ENCODE measurements around the gene SERPINI2.

The SERPINI2 gene, protein sequence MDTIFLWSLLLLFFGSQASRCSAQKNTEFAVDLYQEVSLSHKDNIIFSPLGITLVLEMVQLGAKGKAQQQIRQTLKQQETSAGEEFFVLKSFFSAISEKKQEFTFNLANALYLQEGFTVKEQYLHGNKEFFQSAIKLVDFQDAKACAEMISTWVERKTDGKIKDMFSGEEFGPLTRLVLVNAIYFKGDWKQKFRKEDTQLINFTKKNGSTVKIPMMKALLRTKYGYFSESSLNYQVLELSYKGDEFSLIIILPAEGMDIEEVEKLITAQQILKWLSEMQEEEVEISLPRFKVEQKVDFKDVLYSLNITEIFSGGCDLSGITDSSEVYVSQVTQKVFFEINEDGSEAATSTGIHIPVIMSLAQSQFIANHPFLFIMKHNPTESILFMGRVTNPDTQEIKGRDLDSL

GRCh38 chr3:167473863-167474262 lies at the start of gene SERPINI2:
TSS of gene SERPINI2 (minus strand) at chr3:167474042. CDS start at chr3:167471834, 2,208 bp downstream.
- intact Hi-C loops (cut with DNase I; ENCODE audit: low total_unique reads): no loop called here
- no peaks in the 10 kb centered on the region for H3K9me3 ChIP-seq
- no peaks in the 10 kb centered on the region for H3K27me3 ChIP-seq
- H3K27ac ChIP-seq: no peak within 1 kb of the TSS
- no peaks in the 10 kb centered on the region for H3K4me1 ChIP-seq
- TF ChIP-seq CTCF (IDR thresholded peaks at IDR 0.05): no peak
- H3K36me3 ChIP-seq: no peaks in the 10 kb centered on the region
- no peak for DNase-seq
- no peak within 1 kb of the TSS for H3K4me3 ChIP-seq

DNA sequence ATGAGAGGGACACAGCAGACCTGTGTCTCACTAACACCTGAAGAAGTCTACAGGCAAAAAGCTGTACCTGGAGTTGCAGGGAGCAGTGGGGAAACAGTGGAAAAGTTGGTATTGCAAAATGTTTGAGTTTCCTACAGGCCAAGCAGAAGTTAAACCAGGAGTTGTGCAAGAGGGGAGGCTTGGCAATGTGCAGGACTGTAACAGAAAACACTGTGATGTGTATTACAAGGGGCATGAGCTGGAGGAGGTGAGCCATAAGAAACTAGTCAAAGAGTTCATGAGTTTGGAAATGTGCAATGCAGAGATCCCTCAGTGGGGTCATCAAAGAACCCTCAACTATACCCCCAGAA lies 47.1 kb upstream of the SERPINI2 start:
- no peak for DNase-seq
- Histone ChIP-seq H3K27ac (no peak overlapping the region), H3K36me3 (no peaks in the 10 kb centered on the region), H3K27me3 (no peaks in the 10 kb centered on the region), H3K4me1 (no peaks in the 10 kb centered on the region), H3K9me3 (no peaks in the 10 kb centered on the region), H3K4me3 (no peak overlapping the region)
- no peak for TF ChIP-seq CTCF (IDR thresholded peaks at IDR 0.05)
- intact Hi-C loops (cut with DNase I; ENCODE audit: low total_unique reads): no loop called here

GRCh38 chr3:167520266-167521005 lies 46.6 kb upstream of the SERPINI2 start:
- Histone ChIP-seq H3K27ac (no peak overlapping the region), H3K36me3 (no peaks in the 10 kb centered on the region), H3K4me3 (no peak overlapping the region), H3K9me3 (no peaks in the 10 kb centered on the region), H3K27me3 (no peaks in the 10 kb centered on the region), H3K4me1 (no peaks in the 10 kb centered on the region)
- no peak for TF ChIP-seq CTCF (IDR thresholded peaks at IDR 0.05)
- DNase-seq: no peak
- intact Hi-C loops (cut with DNase I; ENCODE audit: low total_unique reads): no loop called here

DNA sequence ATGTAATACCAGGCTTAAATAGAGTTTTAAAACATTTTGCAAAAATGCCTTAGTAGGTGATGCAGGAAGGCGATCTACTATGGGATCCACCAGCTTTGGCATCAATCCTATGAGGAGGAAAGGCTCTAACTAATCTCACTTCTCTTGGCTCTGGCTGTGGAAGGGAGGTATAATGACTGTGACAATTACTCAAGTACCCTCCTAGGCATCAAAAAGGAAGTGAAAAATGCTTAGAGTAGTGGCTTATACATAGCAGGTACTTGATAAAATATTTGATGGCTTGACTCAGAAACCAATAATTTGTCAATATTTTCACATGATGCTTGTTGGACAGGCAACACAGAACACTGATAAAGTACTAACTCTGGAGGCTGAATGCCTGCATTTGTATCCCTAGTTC lies 34.1 kb upstream of the SERPINI2 start:
- H3K4me3 ChIP-seq: no peak overlapping the region
- H3K9me3 ChIP-seq: no peaks in the 10 kb centered on the region
- no peaks in the 10 kb centered on the region for H3K36me3 ChIP-seq
- intact Hi-C loops (cut with DNase I; ENCODE audit: low total_unique reads): no loop called here
- no peaks in the 10 kb centered on the region for H3K27me3 ChIP-seq
- no peak for TF ChIP-seq CTCF (IDR thresholded peaks at IDR 0.05)
- no peak for DNase-seq
- no peak overlapping the region for H3K27ac ChIP-seq
- no peaks in the 10 kb centered on the region for H3K4me1 ChIP-seq

DNA sequence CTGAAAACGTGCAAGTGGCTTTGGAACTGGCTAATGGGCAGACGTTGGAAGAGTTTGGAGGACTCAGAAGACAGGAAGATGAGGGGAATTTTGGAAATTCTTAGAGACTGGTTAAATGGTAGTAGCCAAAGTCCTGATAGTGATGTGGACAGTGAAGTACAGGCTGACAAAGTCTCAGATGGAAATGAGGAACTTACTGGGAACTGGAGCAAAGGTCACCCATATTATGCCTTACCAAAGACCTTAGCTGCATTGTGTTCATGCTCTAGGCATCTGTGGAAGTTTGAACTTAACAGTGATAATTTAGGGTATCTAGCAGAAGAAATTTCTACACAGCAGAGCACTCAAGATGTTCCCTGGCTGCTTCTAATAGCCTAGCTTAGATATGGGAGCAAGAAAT lies 28.6 kb upstream of the SERPINI2 start:
- Histone ChIP-seq H3K4me1 (no peaks in the 10 kb centered on the region), H3K4me3 (no peak overlapping the region), H3K27me3 (no peaks in the 10 kb centered on the region), H3K27ac (no peak overlapping the region), H3K9me3 (no peaks in the 10 kb centered on the region), H3K36me3 (no peaks in the 10 kb centered on the region)
- no peak for TF ChIP-seq CTCF (IDR thresholded peaks at IDR 0.05)
- DNase-seq: no peak
- intact Hi-C loops (cut with DNase I; ENCODE audit: low total_unique reads): no loop called here
